Memory B cell (primary cell): ENCODE measurements around the gene CASTOR1.

ENCODE experiments used
- ATAC-seq: fragments of 150-1000 bp; cut with Tn5 transposase; 2 replicates; pipeline ENCODE4 v1.10.0; 2021; ENCODE audit warnings: low read depth, mild to moderate bottlenecking, moderate library complexity
- DNase-seq, 2 donors: peaks; one replicate each; pipeline ENCODE4 v3.0.0; 2022; ENCODE audit warnings: low spot score in 2 of 2
- H3K27ac Mint-ChIP-seq: one replicate; pipeline ENCODE4 v1.8.0; 2022; ENCODE audit warnings: mild to moderate bottlenecking, moderate library complexity, mixed read lengths
- H3K27me3 Mint-ChIP-seq: one replicate; pipeline ENCODE4 v1.8.0; 2022; ENCODE audit warnings: mixed read lengths
- H3K36me3 Mint-ChIP-seq: one replicate; pipeline ENCODE4 v1.8.0; 2022; ENCODE audit warnings: mild to moderate bottlenecking, mixed read lengths
- H3K4me1 Mint-ChIP-seq: one replicate; pipeline ENCODE4 v1.8.0; 2022; ENCODE audit warnings: mixed read lengths
- H3K4me3 Mint-ChIP-seq: one replicate; pipeline ENCODE4 v1.8.0; 2022; ENCODE audit warnings: mild to moderate bottlenecking, moderate library complexity, mixed read lengths
- H3K9me3 Mint-ChIP-seq: one replicate; pipeline ENCODE4 v1.8.0; 2022; ENCODE audit warnings: mixed read lengths

CASTOR1 gene

GRCh38 chr22:30249049-30250038 lies 40.0 kb downstream of the CASTOR1 start:
- no peak for DNase-seq

DNA sequence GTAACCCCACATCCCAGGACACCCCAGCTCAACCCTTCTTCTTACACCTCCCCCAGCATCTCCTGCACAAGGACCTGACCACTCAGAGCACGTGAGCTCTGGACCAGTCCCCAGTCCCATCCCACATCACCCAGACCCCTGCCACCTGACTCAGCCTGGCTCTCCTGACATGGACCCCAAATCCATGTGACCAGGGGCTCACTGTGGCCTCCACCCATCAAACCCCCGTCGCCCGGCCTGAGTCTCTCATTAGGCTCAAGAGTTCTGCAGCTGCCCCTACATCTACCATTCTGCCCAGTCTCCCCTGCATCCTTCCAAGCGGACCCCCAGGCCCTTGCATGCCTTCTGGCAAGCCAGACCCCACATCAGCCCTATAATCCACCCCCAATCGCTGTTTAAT lies 40.8 kb downstream of the CASTOR1 start:
- no peaks in the 10 kb centered on the region for H3K9me3 Mint-ChIP-seq
- H3K27ac Mint-ChIP-seq: no peak overlapping the region
- DNase-seq: no peak
- peaks cover 13% of the 10 kb centered on the region for H3K4me1 Mint-ChIP-seq
- peaks cover 25% of the 10 kb centered on the region for H3K27me3 Mint-ChIP-seq
- no peak overlapping the region for H3K4me3 Mint-ChIP-seq
- no peak for ATAC-seq
- no peaks in the 10 kb centered on the region for H3K36me3 Mint-ChIP-seq

More at GRCh38 chr22:30249049-30250038, 40.0 kb downstream of the CASTOR1 start:
- H3K4me1 Mint-ChIP-seq: peaks cover 13% of the 10 kb centered on the region
- H3K9me3 Mint-ChIP-seq: no peaks in the 10 kb centered on the region
- no peak for ATAC-seq
- no peak overlapping the region for H3K27ac Mint-ChIP-seq
- no peaks in the 10 kb centered on the region for H3K36me3 Mint-ChIP-seq
- H3K27me3 Mint-ChIP-seq: peaks cover 25% of the 10 kb centered on the region
- no peak overlapping the region for H3K4me3 Mint-ChIP-seq

DNA sequence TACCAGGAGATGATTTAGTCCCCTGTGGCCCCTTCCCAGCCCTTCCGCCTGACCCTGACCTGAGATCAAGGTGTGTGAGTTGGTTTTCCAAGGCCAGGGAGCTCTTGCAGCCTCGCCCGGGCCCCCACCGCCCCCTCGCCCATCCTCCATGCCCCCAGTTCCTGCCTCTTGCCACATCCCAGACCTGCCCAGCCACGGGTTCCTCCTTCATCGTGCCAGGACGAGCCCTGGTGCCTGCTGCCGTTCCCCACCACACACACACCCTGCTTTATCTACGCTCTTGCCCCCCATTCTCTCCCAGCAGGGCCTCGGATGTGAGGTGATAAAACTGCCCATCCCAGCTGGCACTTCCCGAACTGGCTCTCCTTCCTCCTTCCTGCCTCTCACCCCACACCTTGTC lies 41.3 kb downstream of the CASTOR1 start:
- ATAC-seq (no peak), DNase-seq (no peak)
- H3K27ac Mint-ChIP-seq: no peak overlapping the region
- H3K9me3 Mint-ChIP-seq: no peaks in the 10 kb centered on the region
- H3K36me3 Mint-ChIP-seq: no peaks in the 10 kb centered on the region
- H3K4me3 Mint-ChIP-seq: no peak overlapping the region
- peaks cover 12% of the 10 kb centered on the region for H3K4me1 Mint-ChIP-seq
- H3K27me3 Mint-ChIP-seq: peaks cover 25% of the 10 kb centered on the region

DNA sequence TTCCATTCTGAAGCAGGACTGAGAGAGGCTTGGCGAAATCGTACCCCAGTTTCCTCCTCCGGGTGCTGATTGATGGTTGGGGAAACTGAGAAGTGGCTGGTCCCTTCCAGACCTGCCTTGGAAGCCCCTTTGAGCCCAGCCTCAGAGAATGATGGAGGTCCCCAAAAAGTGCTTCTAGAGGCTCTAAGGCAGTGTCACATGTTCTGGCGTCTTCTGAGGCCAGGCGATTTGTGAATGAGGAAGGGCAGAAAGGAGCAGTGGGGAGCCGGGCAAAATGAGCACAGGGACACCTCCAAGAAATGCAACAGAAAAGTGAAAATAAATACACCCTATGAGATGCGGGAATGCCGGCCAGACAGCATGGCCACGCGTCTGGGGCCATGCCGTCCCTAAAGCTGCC lies 41.7 kb downstream of the CASTOR1 start:
- peaks cover 8% of the 10 kb centered on the region for H3K4me1 Mint-ChIP-seq
- no peak for DNase-seq
- no peaks in the 10 kb centered on the region for H3K9me3 Mint-ChIP-seq
- no peak overlapping the region for H3K4me3 Mint-ChIP-seq
- H3K36me3 Mint-ChIP-seq: no peaks in the 10 kb centered on the region
- H3K27ac Mint-ChIP-seq: no peak overlapping the region
- H3K27me3 Mint-ChIP-seq: peaks cover 23% of the 10 kb centered on the region
- no peak for ATAC-seq

GRCh38 chr22:30246814-30247376 lies 42.4 kb downstream of the CASTOR1 start:
- H3K27me3 Mint-ChIP-seq: peaks cover 23% of the 10 kb centered on the region
- no peaks in the 10 kb centered on the region for H3K36me3 Mint-ChIP-seq
- no peak overlapping the region for H3K27ac Mint-ChIP-seq
- ATAC-seq (no peak), DNase-seq (no peak)
- H3K4me1 Mint-ChIP-seq: peaks cover 7% of the 10 kb centered on the region
- H3K9me3 Mint-ChIP-seq: no peaks in the 10 kb centered on the region
- H3K4me3 Mint-ChIP-seq: peak overlapping the region; percentile 37

- Mint-ChIP-seq H3K27me3 (peaks cover 23% of the 10 kb centered on the region), H3K36me3 (no peaks in the 10 kb centered on the region), H3K9me3 (no peaks in the 10 kb centered on the region), H3K4me1 (peaks cover 7% of the 10 kb centered on the region), H3K27ac (no peak within 1 kb of the TSS), H3K4me3 (peak within 1 kb of the TSS; percentile 88)
- ATAC-seq (peak; percentile 92), DNase-seq (peak; percentile 33 to 39)
Observed at GRCh38 chr22:30245985-30246813, 43.1 kb downstream of the CASTOR1 start, which contains the start of gene LIF. Gene LIF (minus strand): TSS chr22:30246759. CDS start chr22:30246695, 64 bp downstream.

DNA sequence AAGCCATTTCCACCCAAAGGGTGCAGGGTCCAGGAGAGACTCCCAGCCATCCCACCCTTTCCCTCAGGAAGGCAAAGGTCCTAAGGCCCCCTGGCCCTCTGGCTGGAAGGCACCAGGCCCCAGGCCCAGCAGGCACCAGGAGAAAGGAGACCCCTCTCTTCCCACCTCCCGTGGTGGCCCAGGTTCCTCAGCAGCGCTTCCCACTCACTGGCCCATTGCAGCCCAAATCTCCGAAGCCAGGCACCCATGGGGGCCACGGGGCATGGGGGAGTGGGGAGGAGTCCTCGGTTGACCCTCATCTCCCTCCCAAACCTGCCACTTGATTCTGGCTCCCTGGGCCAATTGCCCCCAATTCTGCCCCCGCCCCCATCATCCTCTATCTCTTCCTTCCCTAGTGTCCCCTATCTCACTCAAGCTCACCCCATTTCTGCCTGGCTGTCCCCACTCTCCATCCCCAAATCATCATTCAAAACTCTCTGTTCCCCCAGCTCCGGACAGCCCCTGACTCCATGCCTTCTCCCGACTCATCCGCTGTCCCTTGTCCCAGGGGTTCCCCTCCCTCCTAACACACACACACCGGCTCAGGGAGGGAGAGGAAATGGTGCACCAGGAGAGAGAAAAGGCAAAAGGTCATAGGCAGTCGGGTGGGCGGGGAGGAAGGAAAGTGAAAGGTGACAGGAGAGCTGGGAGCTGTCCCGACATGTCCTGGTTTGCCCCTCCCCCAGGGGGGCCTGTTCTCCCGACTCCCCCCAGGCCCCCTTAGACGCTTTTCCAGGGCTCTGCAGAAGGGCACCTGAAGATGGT lies 43.9 kb downstream of the CASTOR1 start:
- DNase-seq: no peak
- no peak for ATAC-seq
- H3K4me1 Mint-ChIP-seq: peaks cover 14% of the 10 kb centered on the region

GRCh38 chr22:30244641-30245040 lies 44.7 kb downstream of the CASTOR1 start:
- Mint-ChIP-seq H3K36me3 (no peaks in the 10 kb centered on the region), H3K27ac (no peak overlapping the region), H3K4me3 (peak overlapping the region; percentile 21), H3K27me3 (peaks cover 23% of the 10 kb centered on the region), H3K9me3 (no peaks in the 10 kb centered on the region), H3K4me1 (peaks cover 14% of the 10 kb centered on the region)
- DNase-seq (no peak), ATAC-seq (no peak)

More for the DNA sequence above, 43.9 kb downstream of the CASTOR1 start:
- H3K9me3 Mint-ChIP-seq: no peaks in the 10 kb centered on the region
- peaks cover 23% of the 10 kb centered on the region for H3K27me3 Mint-ChIP-seq
- peak overlapping the region; percentile 88 for H3K4me3 Mint-ChIP-seq
- H3K27ac Mint-ChIP-seq: no peak overlapping the region
- no peaks in the 10 kb centered on the region for H3K36me3 Mint-ChIP-seq

- DNase-seq (no peak), ATAC-seq (no peak)
- Mint-ChIP-seq H3K27me3 (peaks cover 22% of the 10 kb centered on the region), H3K4me1 (peaks cover 14% of the 10 kb centered on the region), H3K9me3 (no peaks in the 10 kb centered on the region), H3K4me3 (no peak overlapping the region), H3K27ac (no peak overlapping the region), H3K36me3 (no peaks in the 10 kb centered on the region)
Observed at GRCh38 chr22:30244066-30244465, 45.2 kb downstream of the CASTOR1 start.

DNA sequence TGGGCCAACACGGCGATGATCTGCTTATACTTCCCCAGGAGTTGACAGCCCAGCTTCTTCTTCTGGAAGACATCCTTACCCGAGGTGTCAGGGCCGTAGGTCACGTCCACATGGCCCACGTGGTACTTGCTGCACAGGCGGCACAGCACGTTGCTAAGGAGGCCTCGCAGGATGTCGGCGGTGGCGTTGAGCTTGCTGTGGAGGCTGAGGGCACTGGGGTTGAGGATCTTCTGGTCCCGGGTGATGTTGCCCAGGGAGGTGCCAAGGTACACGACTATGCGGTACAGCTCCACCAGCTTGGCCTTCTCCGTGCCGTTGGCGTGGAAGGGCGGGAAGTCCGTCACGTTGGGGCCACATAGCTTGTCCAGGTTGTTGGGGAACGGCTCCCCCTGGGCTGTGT lies 45.6 kb downstream of the CASTOR1 start:
- ATAC-seq: no peak
- H3K27ac Mint-ChIP-seq: no peak overlapping the region
- H3K27me3 Mint-ChIP-seq: peaks cover 20% of the 10 kb centered on the region

DNA sequence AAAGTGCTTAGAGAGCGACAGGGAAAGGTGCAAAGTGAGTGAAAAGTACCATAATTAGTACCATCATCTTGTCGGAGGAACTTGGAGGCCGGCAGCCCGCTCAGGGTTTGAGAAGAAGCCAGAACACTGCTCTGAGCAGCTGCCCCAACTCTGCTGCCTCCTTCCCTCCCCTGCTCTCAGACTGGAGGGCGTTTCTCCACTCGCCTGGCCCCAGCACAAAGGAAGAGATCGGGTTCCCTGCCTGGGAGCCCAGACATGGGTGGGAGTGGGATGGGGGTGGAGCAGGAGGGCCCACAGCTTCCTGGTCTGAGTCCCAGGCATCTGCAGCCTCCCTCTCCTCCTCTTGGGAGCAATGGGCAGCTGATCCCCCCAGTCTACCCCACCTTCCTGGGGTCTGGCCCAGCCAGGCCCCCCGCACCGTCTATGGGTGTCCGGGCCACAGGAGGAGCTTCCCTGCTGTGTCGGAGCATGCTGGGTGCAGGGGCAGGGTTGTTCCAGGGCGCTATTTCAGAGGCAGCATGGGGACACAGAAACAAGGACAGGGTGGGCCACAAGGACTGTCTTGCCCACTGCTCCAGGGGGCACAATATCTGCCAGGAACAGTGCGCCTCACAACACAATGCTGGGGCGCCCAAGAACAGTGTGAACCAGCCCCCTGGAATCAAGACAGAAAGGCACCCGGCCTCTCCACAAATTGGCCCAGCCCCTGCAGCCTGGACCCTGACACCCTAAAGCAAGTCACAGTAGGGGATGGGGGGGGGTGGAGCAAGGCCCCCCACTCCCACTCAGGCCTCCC lies 47.5 kb downstream of the CASTOR1 start:
- no peak for ATAC-seq
- Mint-ChIP-seq H3K9me3 (no peaks in the 10 kb centered on the region), H3K4me3 (no peak overlapping the region), H3K36me3 (no peaks in the 10 kb centered on the region), H3K27ac (no peak overlapping the region), H3K27me3 (peaks cover 8% of the 10 kb centered on the region), H3K4me1 (peaks cover 14% of the 10 kb centered on the region)
- no peak for DNase-seq

More for the DNA sequence above, 45.6 kb downstream of the CASTOR1 start:
- Mint-ChIP-seq H3K4me3 (no peak overlapping the region), H3K36me3 (no peaks in the 10 kb centered on the region), H3K4me1 (peaks cover 14% of the 10 kb centered on the region), H3K9me3 (no peaks in the 10 kb centered on the region)
- DNase-seq: no peak

GRCh38 chr22:30240541-30241417 lies 48.5 kb downstream of the CASTOR1 start:
- no peak overlapping the region for H3K27ac Mint-ChIP-seq
- ATAC-seq: peak; percentile 100
- DNase-seq: peak; percentile 28 to 31
- H3K4me3 Mint-ChIP-seq: no peak overlapping the region
- peaks cover 4% of the 10 kb centered on the region for H3K27me3 Mint-ChIP-seq
- no peaks in the 10 kb centered on the region for H3K36me3 Mint-ChIP-seq
- no peaks in the 10 kb centered on the region for H3K9me3 Mint-ChIP-seq
- H3K4me1 Mint-ChIP-seq: peaks cover 10% of the 10 kb centered on the region
